Lung microvascular endothelial cell (primary cell): ENCODE measurements around the gene THBS2. TPM values are rescaled to one million over a fixed set of nuclear protein-coding genes. Genes with fewer than 3 reads are reported as not detected.

Experiments used
- DNase-seq, 2 donors: peaks; one replicate each; pipeline versions ENCODE4 v3.0.0 to v3.0.0-alpha.2; 2010; ENCODE audit warnings: low read depth in 2 of 2
- total RNA-seq: library from RNA; depleted of rRNA; stranded (reverse); fragments of >200 nt; gene quantifications from 2 replicates; pipeline ENCODE4 v1.2.1, GENCODE V29; 2014

The THBS2 gene
- total RNA-seq, 1 donor from 2014 or later = 2.4 TPM

GRCh38 chr6:169249057-169249456, 4.6 kb downstream of the THBS2 start:
- no peak for DNase-seq

- no peak for DNase-seq
Measured at GRCh38 chr6:169248521-169248971, 5.1 kb downstream of the THBS2 start.

GRCh38 chr6:169247991-169248390, 5.7 kb downstream of the THBS2 start:
- no peak for DNase-seq

- no peak for DNase-seq
Measured at GRCh38 chr6:169247419-169247818, 6.2 kb downstream of the THBS2 start.

- no peak for DNase-seq
Measured at GRCh38 chr6:169246445-169246844, 7.2 kb downstream of the THBS2 start.

GRCh38 chr6:169244684-169245383, 8.8 kb downstream of the THBS2 start:
- DNase-seq = no peak

GRCh38 chr6:169243661-169244060, 10.0 kb downstream of the THBS2 start:
- DNase-seq = no peak

GRCh38 chr6:169243186-169243585, 10.5 kb downstream of the THBS2 start:
- no peak for DNase-seq

- DNase-seq = no peak
Measured at GRCh38 chr6:169241688-169242350, 11.8 kb downstream of the THBS2 start.

GRCh38 chr6:169240591-169241390, 12.9 kb downstream of the THBS2 start:
- DNase-seq = no peak

- DNase-seq = no peak
Measured at GRCh38 chr6:169240125-169240524, 13.5 kb downstream of the THBS2 start.

GRCh38 chr6:169239181-169239580, 14.5 kb downstream of the THBS2 start:
- no peak for DNase-seq

- DNase-seq = no peak
Measured at GRCh38 chr6:169238766-169239165, 14.9 kb downstream of the THBS2 start.

GRCh38 chr6:169237496-169238134, 16.0 kb downstream of the THBS2 start:
- DNase-seq = no peak

GRCh38 chr6:169236988-169237387, 16.7 kb downstream of the THBS2 start:
- DNase-seq = no peak

GRCh38 chr6:169236545-169236944, 17.1 kb downstream of the THBS2 start:
- no peak for DNase-seq

GRCh38 chr6:169235286-169235685, 18.4 kb downstream of the THBS2 start:
- no peak for DNase-seq

- no peak for DNase-seq
Measured at GRCh38 chr6:169234634-169235033, 19.0 kb downstream of the THBS2 start.

GRCh38 chr6:169233832-169234231, 19.8 kb downstream of the THBS2 start:
- DNase-seq = no peak

GRCh38 chr6:169233181-169233580, 20.5 kb downstream of the THBS2 start:
- DNase-seq = no peak

- no peak for DNase-seq
Measured at GRCh38 chr6:169232507-169232931, 21.1 kb downstream of the THBS2 start.
